IPS DF 6.9 (cell line): ENCODE measurements around the gene UCP3.

Experiments used
- DNase-seq: peaks from one replicate; pipeline ENCODE4 v3.0.0-alpha.2; 2013; ENCODE audit warnings: low read depth, low spot score
- H3K27ac ChIP-seq: one replicate; pipeline ENCODE4 v1.5.1; 2013; ENCODE audit warnings: low read length, control low read depth
- H3K27me3 ChIP-seq: 2 replicates; pipeline ENCODE4 v1.6.1; 2013; ENCODE audit warnings: mild to moderate bottlenecking, low read length; ENCODE audit not compliant: control insufficient read depth, insufficient read depth
- H3K36me3 ChIP-seq: 2 replicates; pipeline ENCODE4 v1.6.1; 2013; ENCODE audit warnings: low read length; ENCODE audit not compliant: control insufficient read depth, insufficient read depth
- H3K4me1 ChIP-seq: 2 replicates; pipeline ENCODE4 v1.6.1; 2013; ENCODE audit warnings: low read length; ENCODE audit not compliant: control insufficient read depth, insufficient read depth
- H3K4me3 ChIP-seq: 2 replicates; pipeline ENCODE4 v1.5.1; 2013; ENCODE audit warnings: mild to moderate bottlenecking, low read length
- H3K9me3 ChIP-seq: 2 replicates; pipeline ENCODE4 v1.6.1; 2013; ENCODE audit warnings: low read length, inconsistent platforms; ENCODE audit not compliant: control insufficient read depth, insufficient read depth
- WGBS: extraction: QIAGEN DNeasy Blood & Tissue Kit; methylation state at CpG from one replicate; pipeline ENCODE4 v1.1.7; 2013; ENCODE audit warnings: mixed read lengths, missing lambda C conversion rate; ENCODE audit not compliant: insufficient read length, insufficient coverage; 5-methylcytosine and 5-hydroxymethylcytosine counted together

UCP3 gene

DNA sequence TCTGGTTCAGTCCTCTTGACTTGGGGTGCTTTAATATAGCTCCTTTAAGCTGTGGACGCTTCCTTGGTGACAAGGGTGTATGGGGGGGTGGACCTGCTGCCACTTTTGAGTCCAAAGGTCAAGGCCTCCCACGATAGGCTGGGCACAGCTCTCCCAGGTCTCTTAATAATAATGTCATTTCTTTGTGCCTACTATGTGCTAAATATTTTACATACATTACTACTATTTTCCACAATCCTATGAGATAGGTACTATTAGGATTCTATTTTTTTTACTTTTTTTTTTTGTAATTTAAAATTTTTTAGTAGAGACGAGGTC is 304 bp upstream of the UCP3 start:
- H3K27ac ChIP-seq: no peak overlapping the region

DNA sequence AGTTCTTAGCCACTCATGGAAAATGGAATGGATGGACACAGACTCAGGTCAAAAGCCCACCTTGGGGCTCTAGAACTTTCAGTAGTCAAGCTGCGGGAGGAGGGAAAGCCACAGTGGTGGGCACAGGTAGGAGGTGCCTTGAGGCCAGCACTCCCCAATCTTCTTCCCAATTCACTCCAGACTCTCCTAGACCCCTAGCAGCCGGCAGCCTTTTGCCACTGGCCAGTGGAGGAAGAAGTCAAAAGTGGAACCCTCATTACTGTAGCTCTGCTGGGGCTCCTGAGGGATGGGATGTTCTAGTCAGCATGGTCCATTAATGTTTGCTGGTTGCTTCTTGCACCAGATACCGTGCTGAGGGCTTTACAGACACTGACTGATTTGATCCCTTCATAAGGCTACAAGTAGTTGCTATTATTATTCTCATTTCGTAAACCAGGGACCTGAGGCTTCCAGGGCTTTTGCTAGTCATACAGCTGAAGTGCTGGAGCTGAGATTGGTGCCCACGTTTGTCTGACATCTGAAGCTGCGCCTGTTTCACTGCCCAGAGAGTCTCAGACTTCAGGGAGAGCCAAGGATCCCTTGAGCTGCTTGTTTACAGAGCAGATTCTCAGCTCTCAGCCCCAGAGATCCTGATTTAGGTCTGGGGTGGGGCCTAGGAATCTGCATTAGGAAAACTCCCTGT is 1.1 kb downstream of the UCP3 start:
- DNase-seq: no peak
- no CpG with 5 or more reads among the region's 6 CpGs for WGBS
- Histone ChIP-seq H3K27me3 (no peaks in the 10 kb centered on the region), H3K4me1 (peaks cover 2% of the 10 kb centered on the region; the same call in 1 of the 2 replicates), H3K27ac (no peak overlapping the region), H3K9me3 (no peaks in the 10 kb centered on the region), H3K36me3 (no peaks in the 10 kb centered on the region), H3K4me3 (no peak overlapping the region)

More for the DNA sequence above, 304 bp upstream of the UCP3 start:
- DNase-seq: no peak
- Histone ChIP-seq H3K27me3 (no peaks in the 10 kb centered on the region), H3K9me3 (no peaks in the 10 kb centered on the region), H3K4me3 (no peak overlapping the region), H3K36me3 (no peaks in the 10 kb centered on the region), H3K4me1 (peaks cover 2% of the 10 kb centered on the region; the same call in 1 of the 2 replicates)
- no CpG with 5 or more reads among the region's 3 CpGs for WGBS

DNA sequence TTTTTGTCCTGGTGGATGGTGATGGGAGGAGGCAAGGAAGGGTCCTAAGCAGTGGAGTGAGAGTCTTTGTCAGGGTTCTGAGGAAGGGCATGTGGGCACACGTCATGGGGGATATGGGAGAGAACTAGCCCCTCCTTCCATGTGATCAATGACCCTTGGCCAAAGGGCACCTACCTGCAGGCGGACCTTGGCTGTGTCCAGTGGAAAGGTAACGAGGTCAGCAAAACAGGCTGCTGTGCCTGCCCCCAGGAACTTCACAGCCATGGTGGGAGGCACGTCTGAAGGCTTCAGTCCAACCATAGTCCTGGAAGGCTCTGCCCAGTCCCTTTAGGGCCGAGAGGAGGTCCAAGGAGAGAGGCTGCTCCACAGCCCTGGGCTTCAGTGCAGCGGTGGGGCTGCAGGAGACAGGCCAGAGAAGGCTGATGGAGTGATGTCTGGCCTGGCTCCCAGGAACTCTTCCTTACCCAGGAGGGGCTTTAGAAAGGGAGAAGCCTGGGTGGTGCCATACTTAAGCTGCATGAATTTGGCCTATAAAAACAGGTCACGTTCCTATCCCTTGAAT is 2.1 kb downstream of the UCP3 start:
- H3K27ac ChIP-seq: no peak overlapping the region
- no peak overlapping the region for H3K4me3 ChIP-seq
- H3K9me3 ChIP-seq: no peaks in the 10 kb centered on the region
- H3K4me1 ChIP-seq: peaks cover 2% of the 10 kb centered on the region; the same call in 1 of the 2 replicates
- WGBS: no CpG with 5 or more reads among the region's 7 CpGs
- H3K36me3 ChIP-seq: no peaks in the 10 kb centered on the region
- no peak for DNase-seq
- H3K27me3 ChIP-seq: no peaks in the 10 kb centered on the region

DNA sequence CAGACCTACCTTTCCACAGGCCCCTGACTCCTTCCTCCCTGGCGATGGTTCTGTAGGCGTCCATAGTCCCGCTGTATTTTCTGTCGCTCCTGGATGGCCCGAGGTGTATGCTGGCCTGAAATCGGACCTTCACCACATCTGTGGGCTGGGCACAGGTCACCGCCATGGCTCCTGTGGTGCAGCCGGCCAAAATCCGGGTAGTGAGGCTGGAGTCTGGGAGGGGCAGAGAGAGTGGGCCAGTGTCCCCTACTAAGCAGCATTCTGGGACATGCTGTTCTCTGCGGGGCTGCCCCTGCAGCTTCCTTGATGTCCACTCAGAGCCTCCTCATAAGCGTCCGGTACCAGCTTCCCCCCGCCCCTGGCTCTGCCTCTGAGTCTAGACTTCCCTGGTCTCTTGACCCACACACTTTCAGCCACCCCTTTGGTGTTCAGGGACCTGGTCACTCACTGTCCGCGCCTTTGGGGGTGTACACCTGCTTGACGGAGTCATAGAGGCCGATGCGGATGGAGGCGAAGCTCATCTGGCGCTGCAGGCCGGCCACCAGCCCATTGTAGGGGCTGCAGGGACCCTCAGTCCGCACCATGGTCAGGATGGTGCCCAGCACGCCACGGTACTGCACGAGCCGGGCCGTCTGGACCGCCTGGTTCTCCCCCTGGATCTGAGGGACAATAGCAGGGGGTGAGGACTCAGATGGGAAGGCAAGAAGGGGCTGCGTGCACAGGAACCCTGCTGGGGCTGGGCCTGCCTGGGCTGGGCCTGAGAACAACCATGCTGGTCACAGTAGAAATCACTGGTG is 3.0 kb downstream of the UCP3 start:
- Histone ChIP-seq H3K4me1 (peaks cover 2% of the 10 kb centered on the region; the same call in 1 of the 2 replicates), H3K9me3 (no peaks in the 10 kb centered on the region), H3K27me3 (no peaks in the 10 kb centered on the region), H3K36me3 (no peaks in the 10 kb centered on the region), H3K27ac (no peak overlapping the region), H3K4me3 (no peak overlapping the region)
- no peak for DNase-seq
- WGBS: no CpG with 5 or more reads among the region's 29 CpGs

DNA sequence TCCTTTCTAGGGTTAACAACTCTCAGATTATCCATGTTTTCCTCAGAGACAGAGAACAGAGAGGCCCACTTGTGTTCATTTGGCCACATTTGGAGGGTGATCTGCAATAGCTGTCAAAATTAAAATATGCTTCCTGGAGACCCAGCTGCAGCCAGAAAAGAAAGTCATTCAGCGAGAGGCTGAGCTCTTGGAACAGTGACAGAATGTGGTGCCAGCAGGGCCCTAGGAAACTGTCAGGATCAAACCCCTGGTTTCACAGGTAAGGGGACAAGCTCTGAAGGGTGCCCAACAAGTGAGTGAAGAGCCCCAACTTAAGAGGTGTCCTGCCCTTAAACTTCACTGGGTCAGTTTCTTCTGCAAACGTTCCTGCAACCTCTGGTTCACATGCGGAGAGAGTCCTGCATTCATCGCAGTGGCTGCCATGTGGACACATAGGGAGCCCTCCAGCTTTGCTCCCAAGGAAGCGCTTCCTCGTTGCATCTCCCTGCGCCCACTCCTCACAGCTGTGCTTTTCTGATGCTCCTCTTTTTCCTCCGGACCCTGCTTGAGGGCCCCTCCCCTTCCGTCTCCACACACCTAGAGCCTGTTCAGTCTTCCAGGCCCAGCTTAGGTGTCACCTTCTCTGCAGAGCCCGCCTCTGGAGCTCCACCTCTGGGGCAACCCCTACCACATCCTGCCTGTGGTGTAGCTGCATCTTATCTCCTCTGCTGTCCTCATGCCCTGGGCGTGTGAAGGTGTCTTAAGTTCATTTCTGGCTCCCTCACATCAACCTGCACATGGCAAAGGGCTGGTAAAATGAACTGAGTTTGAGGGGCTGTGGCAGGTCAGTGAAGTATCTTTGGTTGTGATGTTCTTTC is 3.9 kb downstream of the UCP3 start:
- Histone ChIP-seq H3K36me3 (no peaks in the 10 kb centered on the region), H3K4me1 (no peaks in the 10 kb centered on the region), H3K27ac (no peak overlapping the region), H3K27me3 (no peaks in the 10 kb centered on the region), H3K4me3 (no peak overlapping the region), H3K9me3 (no peaks in the 10 kb centered on the region)
- WGBS: no CpG with 5 or more reads among the region's 11 CpGs
- no peak for DNase-seq

DNA sequence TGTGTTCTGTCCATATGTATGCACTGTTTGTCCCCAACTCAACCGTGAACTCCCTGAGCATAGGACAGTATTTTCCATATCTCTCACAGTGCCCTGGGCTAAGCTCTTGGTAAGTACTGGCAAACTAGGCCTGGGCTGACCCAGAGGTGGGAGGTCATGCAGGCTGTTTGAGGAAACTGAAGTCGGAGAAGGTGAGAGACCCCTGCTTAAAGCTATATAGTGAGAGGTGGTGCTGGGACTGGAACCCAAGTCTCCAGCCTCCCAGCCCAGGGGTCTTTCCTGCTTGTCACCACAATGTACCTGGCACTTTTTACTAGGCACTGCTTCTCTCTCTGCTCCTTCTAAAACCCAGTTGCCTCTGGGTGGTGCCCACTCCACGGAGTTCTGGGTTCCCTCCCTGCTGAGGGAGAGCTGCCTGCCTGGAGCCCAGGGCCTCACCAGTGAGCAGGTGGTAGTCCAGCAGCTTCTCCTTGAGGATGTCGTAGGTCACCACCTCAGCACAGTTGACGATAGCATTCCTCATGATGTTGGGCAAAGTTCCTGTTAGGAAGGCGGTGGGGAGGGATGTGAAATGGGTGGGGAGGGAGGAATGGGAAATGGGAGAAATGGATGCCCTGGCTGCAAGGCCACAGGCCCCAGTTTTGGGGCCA is 4.7 kb downstream of the UCP3 start:
- WGBS: no CpG with 5 or more reads among the region's 6 CpGs
- H3K4me3 ChIP-seq: no peak overlapping the region
- H3K27me3 ChIP-seq: no peaks in the 10 kb centered on the region
- no peak overlapping the region for H3K27ac ChIP-seq
- no peak for DNase-seq
- no peaks in the 10 kb centered on the region for H3K4me1 ChIP-seq
- H3K9me3 ChIP-seq: no peaks in the 10 kb centered on the region
- H3K36me3 ChIP-seq: no peaks in the 10 kb centered on the region

DNA sequence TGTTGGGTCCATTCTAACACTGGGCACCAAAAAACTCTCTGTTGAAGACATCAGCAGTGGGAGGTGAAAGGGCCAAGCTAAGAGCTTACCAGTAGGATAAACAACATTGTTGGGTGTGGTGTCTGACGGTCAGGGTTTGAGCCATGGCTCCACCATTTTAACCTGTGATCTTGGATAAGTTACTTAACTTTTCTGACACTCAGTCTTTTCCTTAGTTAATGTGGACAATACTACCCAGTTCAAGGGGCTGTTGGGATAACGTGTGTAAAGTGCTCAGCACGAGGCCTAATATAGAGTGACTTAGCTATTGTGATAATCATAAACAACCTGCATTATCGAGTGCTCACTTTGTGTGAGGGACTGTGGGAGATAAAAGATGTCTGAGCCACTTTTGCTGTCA is 6.1 kb downstream of the UCP3 start:
- Histone ChIP-seq H3K27ac (no peak overlapping the region), H3K4me1 (no peaks in the 10 kb centered on the region), H3K27me3 (no peaks in the 10 kb centered on the region), H3K36me3 (no peaks in the 10 kb centered on the region), H3K4me3 (no peak overlapping the region), H3K9me3 (no peaks in the 10 kb centered on the region)
- WGBS: no CpG with 5 or more reads among the region's 4 CpGs
- no peak for DNase-seq

DNA sequence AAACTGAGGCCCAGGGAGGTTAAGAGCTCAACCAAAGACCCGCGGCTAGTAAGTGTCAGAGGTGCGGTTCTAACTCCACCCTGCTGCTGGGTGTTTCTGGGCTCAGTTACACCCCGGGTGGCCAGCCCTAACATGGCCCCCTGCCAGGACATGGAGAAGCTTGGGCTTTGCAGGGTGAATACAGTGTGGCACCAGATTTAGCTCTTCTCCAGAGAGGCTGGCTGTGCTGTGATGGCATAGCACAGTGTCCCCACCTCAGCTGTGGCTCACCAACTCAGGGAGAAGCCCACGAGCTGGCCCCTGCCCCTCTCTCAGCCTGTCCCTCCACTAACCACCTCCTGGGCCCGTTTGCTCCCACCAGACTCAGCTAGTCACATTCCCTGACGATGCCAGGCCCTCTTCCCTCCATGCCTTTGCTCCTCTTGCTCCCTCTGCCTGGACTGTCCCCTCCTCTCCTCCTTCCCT is 7.0 kb downstream of the UCP3 start:
- Histone ChIP-seq H3K27me3 (no peaks in the 10 kb centered on the region), H3K9me3 (no peaks in the 10 kb centered on the region), H3K4me3 (no peak overlapping the region), H3K27ac (no peak overlapping the region), H3K36me3 (no peaks in the 10 kb centered on the region), H3K4me1 (no peaks in the 10 kb centered on the region)
- DNase-seq: no peak
- WGBS: no CpG with 5 or more reads among the region's 7 CpGs

DNA sequence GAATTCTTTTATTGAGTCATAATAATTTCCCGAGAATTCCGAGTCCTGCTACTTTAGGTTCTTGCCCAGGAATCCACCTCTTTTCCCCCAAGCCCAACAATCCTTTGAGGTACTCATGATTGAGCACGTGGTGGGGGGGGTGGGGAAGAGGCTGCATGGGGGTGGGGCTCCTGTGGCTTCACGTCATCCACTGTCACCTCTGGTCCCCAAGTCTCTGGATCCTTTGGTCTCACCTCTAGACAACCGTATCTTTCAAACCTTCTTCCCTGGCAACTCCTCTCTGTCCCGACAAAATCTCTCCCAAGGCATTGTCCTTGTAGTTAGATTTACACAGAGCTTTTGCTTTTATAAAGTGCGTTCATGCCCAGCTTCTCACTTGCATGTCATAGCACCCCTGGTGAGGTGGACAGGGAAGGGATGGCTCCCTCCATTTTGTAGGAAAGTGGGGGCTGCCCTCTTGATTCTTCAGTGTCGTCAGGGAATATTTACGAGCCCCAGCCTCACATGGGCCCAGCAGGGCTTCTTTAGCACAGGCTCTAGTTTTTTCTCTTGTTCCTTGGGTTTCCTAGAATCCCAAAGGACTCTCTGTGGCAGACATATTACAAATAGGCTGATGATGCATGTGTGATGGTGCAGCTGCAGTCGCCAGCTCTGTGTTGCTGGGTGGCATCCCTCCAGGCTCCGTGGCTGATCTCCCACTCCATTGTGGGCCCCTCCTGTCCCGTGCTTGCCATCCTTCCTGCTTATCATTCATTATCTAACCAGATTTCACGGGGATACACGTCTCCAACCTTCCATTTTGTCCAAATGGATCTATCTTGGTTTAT is 8.4 kb downstream of the UCP3 start:
- Histone ChIP-seq H3K27me3 (no peaks in the 10 kb centered on the region), H3K4me1 (no peaks in the 10 kb centered on the region), H3K27ac (no peak overlapping the region), H3K4me3 (no peak overlapping the region), H3K9me3 (no peaks in the 10 kb centered on the region), H3K36me3 (no peaks in the 10 kb centered on the region)
- no peak for DNase-seq
- WGBS: no CpG with 5 or more reads among the region's 14 CpGs
